Measurements from ENCODE around the gene ALDH5A1. TPM values are rescaled to one million over a fixed set of nuclear protein-coding genes. Genes with fewer than 3 reads are reported as not detected.

The ALDH5A1 gene
- total and polyA plus RNA-seq, 10 of the 15 experiments (the other 5 are each of a cell fraction or from before 2014, with no cell fraction given) = 2.6 to 13.8 (median 9.3) TPM

DNA sequence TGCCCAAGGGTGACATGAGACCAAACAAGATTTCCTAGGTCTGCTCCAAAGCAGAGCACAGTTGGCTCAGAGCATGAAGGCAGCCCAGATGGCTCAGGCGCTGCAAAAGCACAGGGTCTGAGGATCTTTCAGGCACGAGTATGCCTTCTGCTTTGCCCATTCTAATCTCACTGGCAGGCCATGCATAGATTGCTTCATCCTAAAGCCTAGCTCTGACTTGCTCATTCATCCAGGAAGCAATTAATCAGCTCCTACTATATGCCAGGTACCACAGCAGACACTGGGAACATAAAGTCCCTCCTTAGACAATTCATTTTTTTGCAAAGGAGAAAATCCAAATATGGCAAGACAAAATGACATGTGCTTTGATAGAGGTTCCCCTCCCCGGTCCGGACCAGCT, 36.6 kb upstream of the ALDH5A1 start:
- BruUV-seq (replicated peaks) = no TSS peak
- RAD21 ChIA-PET (ENCODE audit: unreplicated experiment) = no interaction called here
- CTCF ChIA-PET = no interaction called here
- TF ChIP-seq ETV6 (conservative IDR thresholded peaks at IDR 0.05 in 1 of 2, IDR thresholded peaks at IDR 0.05 in 1 of 2; ENCODE audit: borderline replicate concordance in 1 of 2, low read depth in 1 of 2) (no peak), MYC (IDR thresholded peaks at IDR 0.05; ENCODE audit: insufficient read depth, insufficient read length, insufficient replicate concordance, low read length, severe bottlenecking) (no peak), ZNF274 (IDR thresholded peaks at IDR 0.05; ENCODE audit: insufficient read depth, insufficient read length) (no peak), NFYA (IDR thresholded peaks at IDR 0.05; ENCODE audit: borderline replicate concordance, low read depth, low read length) (no peak), NFXL1 (IDR thresholded peaks at IDR 0.05; ENCODE audit: borderline replicate concordance) (no peak), CHD1 (IDR thresholded peaks at IDR 0.05; ENCODE audit: low read depth, low read length) (no peak), HDGF (IDR thresholded peaks at IDR 0.05) (no peak), CHD4 (IDR thresholded peaks at IDR 0.05) (no peak)
- TF ChIP-seq, protein P1, sequence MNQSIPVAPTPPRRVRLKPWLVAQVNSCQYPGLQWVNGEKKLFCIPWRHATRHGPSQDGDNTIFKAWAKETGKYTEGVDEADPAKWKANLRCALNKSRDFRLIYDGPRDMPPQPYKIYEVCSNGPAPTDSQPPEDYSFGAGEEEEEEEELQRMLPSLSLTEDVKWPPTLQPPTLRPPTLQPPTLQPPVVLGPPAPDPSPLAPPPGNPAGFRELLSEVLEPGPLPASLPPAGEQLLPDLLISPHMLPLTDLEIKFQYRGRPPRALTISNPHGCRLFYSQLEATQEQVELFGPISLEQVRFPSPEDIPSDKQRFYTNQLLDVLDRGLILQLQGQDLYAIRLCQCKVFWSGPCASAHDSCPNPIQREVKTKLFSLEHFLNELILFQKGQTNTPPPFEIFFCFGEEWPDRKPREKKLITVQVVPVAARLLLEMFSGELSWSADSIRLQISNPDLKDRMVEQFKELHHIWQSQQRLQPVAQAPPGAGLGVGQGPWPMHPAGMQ (IDR thresholded peaks at IDR 0.05; ENCODE audit: borderline replicate concordance) = no peak
- TF ChIP-seq, protein P2, sequence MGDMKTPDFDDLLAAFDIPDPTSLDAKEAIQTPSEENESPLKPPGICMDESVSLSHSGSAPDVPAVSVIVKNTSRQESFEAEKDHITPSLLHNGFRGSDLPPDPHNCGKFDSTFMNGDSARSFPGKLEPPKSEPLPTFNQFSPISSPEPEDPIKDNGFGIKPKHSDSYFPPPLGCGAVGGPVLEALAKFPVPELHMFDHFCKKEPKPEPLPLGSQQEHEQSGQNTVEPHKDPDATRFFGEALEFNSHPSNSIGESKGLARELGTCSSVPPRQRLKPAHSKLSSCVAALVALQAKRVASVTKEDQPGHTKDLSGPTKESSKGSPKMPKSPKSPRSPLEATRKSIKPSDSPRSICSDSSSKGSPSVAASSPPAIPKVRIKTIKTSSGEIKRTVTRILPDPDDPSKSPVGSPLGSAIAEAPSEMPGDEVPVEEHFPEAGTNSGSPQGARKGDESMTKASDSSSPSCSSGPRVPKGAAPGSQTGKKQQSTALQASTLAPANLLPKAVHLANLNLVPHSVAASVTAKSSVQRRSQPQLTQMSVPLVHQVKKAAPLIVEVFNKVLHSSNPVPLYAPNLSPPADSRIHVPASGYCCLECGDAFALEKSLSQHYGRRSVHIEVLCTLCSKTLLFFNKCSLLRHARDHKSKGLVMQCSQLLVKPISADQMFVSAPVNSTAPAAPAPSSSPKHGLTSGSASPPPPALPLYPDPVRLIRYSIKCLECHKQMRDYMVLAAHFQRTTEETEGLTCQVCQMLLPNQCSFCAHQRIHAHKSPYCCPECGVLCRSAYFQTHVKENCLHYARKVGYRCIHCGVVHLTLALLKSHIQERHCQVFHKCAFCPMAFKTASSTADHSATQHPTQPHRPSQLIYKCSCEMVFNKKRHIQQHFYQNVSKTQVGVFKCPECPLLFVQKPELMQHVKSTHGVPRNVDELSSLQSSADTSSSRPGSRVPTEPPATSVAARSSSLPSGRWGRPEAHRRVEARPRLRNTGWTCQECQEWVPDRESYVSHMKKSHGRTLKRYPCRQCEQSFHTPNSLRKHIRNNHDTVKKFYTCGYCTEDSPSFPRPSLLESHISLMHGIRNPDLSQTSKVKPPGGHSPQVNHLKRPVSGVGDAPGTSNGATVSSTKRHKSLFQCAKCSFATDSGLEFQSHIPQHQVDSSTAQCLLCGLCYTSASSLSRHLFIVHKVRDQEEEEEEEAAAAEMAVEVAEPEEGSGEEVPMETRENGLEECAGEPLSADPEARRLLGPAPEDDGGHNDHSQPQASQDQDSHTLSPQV (IDR thresholded peaks at IDR 0.05) = no peak
- TF ChIP-seq, protein P3, sequence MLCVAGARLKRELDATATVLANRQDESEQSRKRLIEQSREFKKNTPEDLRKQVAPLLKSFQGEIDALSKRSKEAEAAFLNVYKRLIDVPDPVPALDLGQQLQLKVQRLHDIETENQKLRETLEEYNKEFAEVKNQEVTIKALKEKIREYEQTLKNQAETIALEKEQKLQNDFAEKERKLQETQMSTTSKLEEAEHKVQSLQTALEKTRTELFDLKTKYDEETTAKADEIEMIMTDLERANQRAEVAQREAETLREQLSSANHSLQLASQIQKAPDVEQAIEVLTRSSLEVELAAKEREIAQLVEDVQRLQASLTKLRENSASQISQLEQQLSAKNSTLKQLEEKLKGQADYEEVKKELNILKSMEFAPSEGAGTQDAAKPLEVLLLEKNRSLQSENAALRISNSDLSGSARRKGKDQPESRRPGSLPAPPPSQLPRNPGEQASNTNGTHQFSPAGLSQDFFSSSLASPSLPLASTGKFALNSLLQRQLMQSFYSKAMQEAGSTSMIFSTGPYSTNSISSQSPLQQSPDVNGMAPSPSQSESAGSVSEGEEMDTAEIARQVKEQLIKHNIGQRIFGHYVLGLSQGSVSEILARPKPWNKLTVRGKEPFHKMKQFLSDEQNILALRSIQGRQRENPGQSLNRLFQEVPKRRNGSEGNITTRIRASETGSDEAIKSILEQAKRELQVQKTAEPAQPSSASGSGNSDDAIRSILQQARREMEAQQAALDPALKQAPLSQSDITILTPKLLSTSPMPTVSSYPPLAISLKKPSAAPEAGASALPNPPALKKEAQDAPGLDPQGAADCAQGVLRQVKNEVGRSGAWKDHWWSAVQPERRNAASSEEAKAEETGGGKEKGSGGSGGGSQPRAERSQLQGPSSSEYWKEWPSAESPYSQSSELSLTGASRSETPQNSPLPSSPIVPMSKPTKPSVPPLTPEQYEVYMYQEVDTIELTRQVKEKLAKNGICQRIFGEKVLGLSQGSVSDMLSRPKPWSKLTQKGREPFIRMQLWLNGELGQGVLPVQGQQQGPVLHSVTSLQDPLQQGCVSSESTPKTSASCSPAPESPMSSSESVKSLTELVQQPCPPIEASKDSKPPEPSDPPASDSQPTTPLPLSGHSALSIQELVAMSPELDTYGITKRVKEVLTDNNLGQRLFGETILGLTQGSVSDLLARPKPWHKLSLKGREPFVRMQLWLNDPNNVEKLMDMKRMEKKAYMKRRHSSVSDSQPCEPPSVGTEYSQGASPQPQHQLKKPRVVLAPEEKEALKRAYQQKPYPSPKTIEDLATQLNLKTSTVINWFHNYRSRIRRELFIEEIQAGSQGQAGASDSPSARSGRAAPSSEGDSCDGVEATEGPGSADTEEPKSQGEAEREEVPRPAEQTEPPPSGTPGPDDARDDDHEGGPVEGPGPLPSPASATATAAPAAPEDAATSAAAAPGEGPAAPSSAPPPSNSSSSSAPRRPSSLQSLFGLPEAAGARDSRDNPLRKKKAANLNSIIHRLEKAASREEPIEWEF (IDR thresholded peaks at IDR 0.05; ENCODE audit: insufficient replicate concordance, low read depth, low read length) = no peak
- TF ChIP-seq, protein P4, sequence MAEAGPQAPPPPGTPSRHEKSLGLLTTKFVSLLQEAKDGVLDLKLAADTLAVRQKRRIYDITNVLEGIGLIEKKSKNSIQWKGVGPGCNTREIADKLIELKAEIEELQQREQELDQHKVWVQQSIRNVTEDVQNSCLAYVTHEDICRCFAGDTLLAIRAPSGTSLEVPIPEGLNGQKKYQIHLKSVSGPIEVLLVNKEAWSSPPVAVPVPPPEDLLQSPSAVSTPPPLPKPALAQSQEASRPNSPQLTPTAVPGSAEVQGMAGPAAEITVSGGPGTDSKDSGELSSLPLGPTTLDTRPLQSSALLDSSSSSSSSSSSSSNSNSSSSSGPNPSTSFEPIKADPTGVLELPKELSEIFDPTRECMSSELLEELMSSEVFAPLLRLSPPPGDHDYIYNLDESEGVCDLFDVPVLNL (IDR thresholded peaks at IDR 0.05; ENCODE audit: low read depth, low read length) = no peak

More for the DNA sequence above, 36.6 kb upstream of the ALDH5A1 start:
- ATAC-seq (no peak), DNase-seq (ENCODE audit: low read depth, low spot score) (no peak), FAIRE-seq (no peak)
- no peak overlapping the region for H3K4me2 ChIP-seq (ENCODE audit: control insufficient read depth, insufficient read depth)
- H2AFZ ChIP-seq (ENCODE audit: control insufficient read depth, low read depth, low read length) = no peak overlapping the region
- intact Hi-C loops (cut with micrococcal nuclease; ENCODE audit: unreplicated experiment) (no loop called here), in situ Hi-C loops (cut with MboI) (no loop called here)
- no peaks in the 10 kb centered on the region for H3K79me2 ChIP-seq (ENCODE audit: control insufficient read depth, insufficient read depth, low read length)
- no peaks in the 10 kb centered on the region for H4K20me1 ChIP-seq (ENCODE audit: control insufficient read depth, insufficient read depth)
- no peaks in the 10 kb centered on the region for H3K27me3 ChIP-seq (replicated peaks in 1 of 2; ENCODE audit: control insufficient read depth in 2 of 2, insufficient read depth in 2 of 2, low read length in 1 of 2)
- no peaks in the 10 kb centered on the region for H3K9me3 ChIP-seq (replicated peaks; ENCODE audit: control insufficient read depth, insufficient read depth, low read length)
- WGBS (ENCODE audit: insufficient coverage, insufficient replicate concordance, low lambda C conversion rate, missing lambda C conversion rate) = 63% methylated on average over 4 of the region's 4 CpGs
- H3K36me3 ChIP-seq (ENCODE audit: control insufficient read depth in 2 of 2, insufficient read depth in 2 of 2, low read length in 1 of 2) = no peaks in the 10 kb centered on the region
- no peak overlapping the region for H3K4me3 ChIP-seq
- no peak overlapping the region for H3K9ac ChIP-seq (ENCODE audit: control insufficient read depth, insufficient read depth, low read length)
- SMC1A ChIA-PET (ENCODE audit: uncharacterized antibody, unreplicated experiment) = interaction anchor here (1.0 kb wide), 1 partner anchor 14 kb away, joined by 3 read pairs; no protein-coding TSS in a partner anchor
- H3K27ac ChIP-seq (ENCODE audit: control insufficient read depth, insufficient read depth) = no peak overlapping the region
- POLR2A ChIA-PET = no interaction called here
- H3K4me1 ChIP-seq (ENCODE audit: control insufficient read depth, insufficient read depth, low read length) = no peaks in the 10 kb centered on the region
